Neural cell (in vitro differentiated cells): ENCODE data around the gene PPP1R15B. TPM values are rescaled to one million over a fixed set of nuclear protein-coding genes. Genes with fewer than 3 reads are reported as not detected.

ENCODE experiments used
- H2AFZ ChIP-seq: fragments of 200-600, 300-800 bp; sonication (generic), shearing (Covaris generic); 2 replicates; pipeline ENCODE4 v1.6.0; 2014; ENCODE audit warnings: low read depth, mild to moderate bottlenecking, antibody characterized with exemption, low read length, moderate library complexity
- H3F3A ChIP-seq: fragments of 200-600 bp; shearing (Covaris generic); 2 replicates; pipeline ENCODE4 v1.6.1; 2016; ENCODE audit warnings: mild to moderate bottlenecking, moderate library complexity, mixed read lengths, antibody characterized with exemption, low read length; ENCODE audit not compliant: insufficient read depth, poor library complexity, severe bottlenecking
- H3K27ac ChIP-seq: fragments of 200-600, 300-800 bp; sonication (generic), shearing (Covaris generic); 2 replicates; pipeline ENCODE4 v1.5.1; 2014; ENCODE audit warnings: mild to moderate bottlenecking, low read length, moderate library complexity
- H3K27me3 ChIP-seq: fragments of 300-800, 200-600 bp; sonication (generic), shearing (Covaris generic); 2 replicates; pipeline ENCODE4 v1.6.0; 2014; ENCODE audit warnings: mild to moderate bottlenecking, low read depth, low read length, moderate library complexity; ENCODE audit not compliant: insufficient read depth
- H3K36me3 ChIP-seq: fragments of 300-800, 200-600 bp; sonication (generic), shearing (Covaris generic); 2 replicates; pipeline ENCODE4 v1.5.1; 2014; ENCODE audit warnings: mild to moderate bottlenecking, antibody characterized with exemption, low read length, moderate library complexity; ENCODE audit not compliant: insufficient read depth
- H3K4me2 ChIP-seq: fragments of 300-800, 200-600 bp; sonication (generic), shearing (Covaris generic); 2 replicates; pipeline ENCODE4 v1.6.0; 2014; ENCODE audit warnings: mild to moderate bottlenecking, low read length
- H3K4me3 ChIP-seq: fragments of 300-800, 200-600 bp; sonication (generic), shearing (Covaris generic); 2 replicates; pipeline ENCODE4 v1.5.1; 2014; ENCODE audit warnings: mild to moderate bottlenecking, low read length, moderate library complexity
- H3K79me2 ChIP-seq: fragments of 200-600 bp; shearing (Covaris generic); replicated peaks from 2 replicates; pipeline ENCODE4 v1.6.0; 2014; ENCODE audit warnings: mild to moderate bottlenecking, low read length, moderate library complexity; ENCODE audit not compliant: insufficient read depth
- H3K9ac ChIP-seq: fragments of 300-800, 200-600 bp; sonication (generic), shearing (Covaris generic); 2 replicates; pipeline ENCODE4 v1.6.1; 2016; ENCODE audit warnings: mild to moderate bottlenecking, low read length, mixed read lengths
- H3K9me2 ChIP-seq: fragments of 200-600 bp; shearing (Covaris generic); 2 replicates; pipeline ENCODE4 v1.6.1; 2016; ENCODE audit warnings: mild to moderate bottlenecking, low read length, mixed read lengths; ENCODE audit not compliant: insufficient read depth
- H3K9me3 ChIP-seq: fragments of 200-600, 300-800 bp; sonication (generic), shearing (Covaris generic); 2 replicates; pipeline ENCODE4 v1.6.1; 2016; ENCODE audit warnings: mild to moderate bottlenecking, mixed run types, low read length, moderate library complexity, mixed read lengths
- H4K20me1 ChIP-seq: fragments of 200-600 bp; shearing (Covaris generic); 2 replicates; pipeline ENCODE4 v1.6.1; 2016; ENCODE audit warnings: mild to moderate bottlenecking, mixed run types; ENCODE audit not compliant: insufficient read depth
- CTCF ChIP-seq: fragments of 450-650 bp; IDR thresholded peaks from 2 replicates; pipeline ENCODE4 v1.5.1; 2014; ENCODE audit warnings: antibody characterized with exemption, mild to moderate bottlenecking, moderate library complexity; ENCODE audit not compliant: poor library complexity, severe bottlenecking
- EP300 ChIP-seq: fragments of 450-650 bp; conservative IDR thresholded peaks from 2 replicates; pipeline ENCODE4 v1.6.1; 2014; ENCODE audit warnings: antibody characterized with exemption, mild to moderate bottlenecking, moderate library complexity; ENCODE audit not compliant: poor library complexity, severe bottlenecking
- EZH2 ChIP-seq: fragments of 200-600, 300-800 bp; shearing (Covaris generic), sonication (generic); IDR thresholded peaks from 2 replicates; pipeline ENCODE4 v1.6.1; 2014; ENCODE audit warnings: antibody characterized with exemption, low read length, borderline replicate concordance, mild to moderate bottlenecking; ENCODE audit not compliant: insufficient read depth, poor library complexity, severe bottlenecking
- MXI1 ChIP-seq: fragments of 450-650 bp; conservative IDR thresholded peaks from 2 replicates; pipeline ENCODE4 v1.6.1; 2014; ENCODE audit warnings: antibody characterized with exemption, mild to moderate bottlenecking; ENCODE audit not compliant: poor library complexity, severe bottlenecking
- POLR2AphosphoS5 ChIP-seq: IDR thresholded peaks from 2 replicates; pipeline ENCODE4 v1.6.1; 2012
- RAD21 ChIP-seq: fragments of 450-650 bp; conservative IDR thresholded peaks from 2 replicates; pipeline ENCODE4 v1.6.1; 2014; ENCODE audit warnings: antibody characterized with exemption, mild to moderate bottlenecking, moderate library complexity
- REST ChIP-seq: IDR thresholded peaks from 2 replicates; pipeline ENCODE4 v1.6.1; 2012; ENCODE audit warnings: borderline replicate concordance
- SMC3 ChIP-seq: fragments of 450-650 bp; conservative IDR thresholded peaks from 2 replicates; pipeline ENCODE4 v1.6.1; 2014; ENCODE audit warnings: antibody characterized with exemption, mild to moderate bottlenecking, moderate library complexity; ENCODE audit not compliant: poor library complexity
- TAF1 ChIP-seq: IDR thresholded peaks from 2 replicates; pipeline ENCODE4 v1.6.1; 2012; ENCODE audit warnings: low read depth
- polyA plus RNA-seq: library from polyadenylated mRNA; depleted of rRNA; stranded (reverse); fragments of >200 nt; gene quantifications from 2 replicates; pipeline ENCODE4 v1.2.3, GENCODE V29; 2014

Gene PPP1R15B
- polyA plus RNA-seq, 1 donor from 2014 or later, result 30.1 TPM

- no peak overlapping the region for H3K9ac ChIP-seq
- H3K4me3 ChIP-seq, result no peak overlapping the region
- peaks cover 6% of the 10 kb centered on the region for H3K79me2 ChIP-seq
- no peaks in the 10 kb centered on the region for H3K9me3 ChIP-seq
- TF ChIP-seq SMC3 (peak; percentile 89), EZH2 (no peak), MXI1 (no peak), TAF1 (no peak), EP300 (no peak), RAD21 (peak; percentile 79), POLR2AphosphoS5 (no peak), CTCF (peak; percentile 90), REST (no peak)
- no peaks in the 10 kb centered on the region for H3K27me3 ChIP-seq
- no peaks in the 10 kb centered on the region for H4K20me1 ChIP-seq
- H2AFZ ChIP-seq, result no peak overlapping the region
- H3F3A ChIP-seq, result peaks cover 3% of the 10 kb centered on the region
- no peaks in the 10 kb centered on the region for H3K36me3 ChIP-seq
- H3K27ac ChIP-seq, result no peak overlapping the region
- no peaks in the 10 kb centered on the region for H3K9me2 ChIP-seq
- H3K4me2 ChIP-seq, result no peak overlapping the region
Observed at GRCh38 chr1:204398197-204399125, 13.2 kb downstream of the PPP1R15B start.

GRCh38 chr1:204396015-204396583 lies 15.5 kb downstream of the PPP1R15B start:
- H3K79me2 ChIP-seq, result no peaks in the 10 kb centered on the region
- no peak overlapping the region for H3K27ac ChIP-seq
- H3K4me3 ChIP-seq, result no peak overlapping the region
- no peak overlapping the region for H2AFZ ChIP-seq
- no peaks in the 10 kb centered on the region for H3K9me2 ChIP-seq
- H3K4me2 ChIP-seq, result no peak overlapping the region
- H3K9ac ChIP-seq, result no peak overlapping the region
- TF ChIP-seq SMC3 (no peak), CTCF (no peak), EZH2 (no peak), EP300 (no peak), POLR2AphosphoS5 (no peak), REST (no peak), TAF1 (no peak), RAD21 (no peak), MXI1 (no peak)
- H3F3A ChIP-seq, result peaks cover 2% of the 10 kb centered on the region
- H3K27me3 ChIP-seq, result no peaks in the 10 kb centered on the region
- no peaks in the 10 kb centered on the region for H4K20me1 ChIP-seq
- H3K36me3 ChIP-seq, result no peaks in the 10 kb centered on the region
- H3K9me3 ChIP-seq, result no peaks in the 10 kb centered on the region
